GM23248 (cell line): ENCODE measurements around the gene PUM1.

Source experiments
- EZH2 ChIP-seq: fragments of 200-600 bp; sonication (generic); IDR thresholded peaks from 2 replicates; pipeline ENCODE4 v1.6.1; 2018; ENCODE audit warnings: antibody characterized with exemption, mild to moderate bottlenecking; ENCODE audit not compliant: insufficient read depth, poor library complexity, severe bottlenecking
- EZH2phosphoT487 ChIP-seq: fragments of 200-600 bp; sonication (generic); IDR thresholded peaks from 2 replicates; pipeline ENCODE4 v1.6.1; 2018; ENCODE audit warnings: antibody characterized with exemption, moderate library complexity, mild to moderate bottlenecking, low read depth; ENCODE audit not compliant: insufficient read depth

- TF ChIP-seq EZH2 (no peak), EZH2phosphoT487 (no peak)
Measured at GRCh38 chr1:31095985-31096384, 30.5 kb upstream of the PUM1 start.
